Thyroid gland (tissue), 4 donors: ENCODE measurements around the gene DIS3L2.

Source experiments
- CTCF ChIP-seq, 6 experiments: fragments of 200-600 bp in 3 of 6; fragments of 450-650 bp in 3 of 6; sonication (generic) in 3 of 6; IDR thresholded peaks; one replicate each; pipeline ENCODE4 v1.5.1; 2016 to 2019; ENCODE audit warnings: antibody characterized with exemption in 6 of 6, mild to moderate bottlenecking in 2 of 6, inconsistent platforms in 1 of 6, moderate library complexity in 1 of 6
- POLR2A ChIP-seq, 2 donors: fragments of 450-650 bp; IDR thresholded peaks; one replicate each; pipeline ENCODE4 v1.6.1; 2017; ENCODE audit warnings: antibody characterized with exemption in 2 of 2, mild to moderate bottlenecking in 2 of 2, moderate library complexity in 1 of 2

- no peak for TF ChIP-seq CTCF (IDR thresholded peaks at IDR 0.05)
- TF ChIP-seq POLR2A (IDR thresholded peaks at IDR 0.05), result no peak
Measured at GRCh38 chr2:232162187-232162586, 200.7 kb downstream of the DIS3L2 start.
